ENCODE results near the gene P3H4.

DNA sequence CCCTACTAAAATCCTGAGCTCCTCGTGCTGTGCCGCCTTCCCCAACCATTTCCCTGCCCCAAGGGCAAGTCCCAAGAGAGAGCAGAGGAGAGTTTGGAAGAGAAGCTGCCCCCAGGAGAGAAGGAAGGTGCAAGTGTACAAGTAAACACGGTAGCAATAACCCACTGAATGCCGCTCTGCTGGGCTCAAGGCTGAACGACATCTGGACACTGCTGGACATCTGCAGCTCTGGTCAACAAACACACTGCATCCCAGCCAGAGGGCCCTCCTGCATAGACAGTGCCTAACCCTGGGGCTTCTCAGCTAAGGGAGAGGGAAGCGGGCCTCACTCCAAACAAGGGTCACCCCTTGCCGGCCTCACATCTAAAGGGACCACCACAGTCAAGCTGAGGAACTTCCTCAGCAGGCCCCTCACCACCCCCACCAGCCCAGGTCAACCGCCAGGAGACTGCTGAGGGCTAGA, 38.0 kb downstream of the P3H4 start:
- TF ChIP-seq, protein P1, sequence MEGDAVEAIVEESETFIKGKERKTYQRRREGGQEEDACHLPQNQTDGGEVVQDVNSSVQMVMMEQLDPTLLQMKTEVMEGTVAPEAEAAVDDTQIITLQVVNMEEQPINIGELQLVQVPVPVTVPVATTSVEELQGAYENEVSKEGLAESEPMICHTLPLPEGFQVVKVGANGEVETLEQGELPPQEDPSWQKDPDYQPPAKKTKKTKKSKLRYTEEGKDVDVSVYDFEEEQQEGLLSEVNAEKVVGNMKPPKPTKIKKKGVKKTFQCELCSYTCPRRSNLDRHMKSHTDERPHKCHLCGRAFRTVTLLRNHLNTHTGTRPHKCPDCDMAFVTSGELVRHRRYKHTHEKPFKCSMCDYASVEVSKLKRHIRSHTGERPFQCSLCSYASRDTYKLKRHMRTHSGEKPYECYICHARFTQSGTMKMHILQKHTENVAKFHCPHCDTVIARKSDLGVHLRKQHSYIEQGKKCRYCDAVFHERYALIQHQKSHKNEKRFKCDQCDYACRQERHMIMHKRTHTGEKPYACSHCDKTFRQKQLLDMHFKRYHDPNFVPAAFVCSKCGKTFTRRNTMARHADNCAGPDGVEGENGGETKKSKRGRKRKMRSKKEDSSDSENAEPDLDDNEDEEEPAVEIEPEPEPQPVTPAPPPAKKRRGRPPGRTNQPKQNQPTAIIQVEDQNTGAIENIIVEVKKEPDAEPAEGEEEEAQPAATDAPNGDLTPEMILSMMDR (IDR thresholded peaks at IDR 0.05; ENCODE audit: extremely low read depth in 1 of 2, insufficient read depth in 1 of 2, low read depth in 1 of 2, low read length in 2 of 2) = no peak
- TF ChIP-seq EZH2 (IDR thresholded peaks at IDR 0.05; ENCODE audit: borderline replicate concordance, low read depth, low read length, severe bottlenecking) = no peak
- TF ChIP-seq, protein P2, sequence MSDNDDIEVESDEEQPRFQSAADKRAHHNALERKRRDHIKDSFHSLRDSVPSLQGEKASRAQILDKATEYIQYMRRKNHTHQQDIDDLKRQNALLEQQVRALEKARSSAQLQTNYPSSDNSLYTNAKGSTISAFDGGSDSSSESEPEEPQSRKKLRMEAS (IDR thresholded peaks at IDR 0.05; ENCODE audit: insufficient read depth, insufficient read length) = no peak
- TF ChIP-seq JUN (IDR thresholded peaks at IDR 0.05; ENCODE audit: borderline replicate concordance, insufficient read depth, insufficient read length, low read depth) = no peak
- no peak for TF ChIP-seq POLR2AphosphoS5 (IDR thresholded peaks at IDR 0.05; ENCODE audit: insufficient read depth, low read depth, low read length)
- no peak for TF ChIP-seq POLR2A (IDR thresholded peaks at IDR 0.05; ENCODE audit: low read depth, low read length)
- TF ChIP-seq MYC (IDR thresholded peaks at IDR 0.05; ENCODE audit: low read depth, low read length) = no peak
- no peak for TF ChIP-seq FOS (IDR thresholded peaks at IDR 0.05; ENCODE audit: borderline replicate concordance, insufficient read depth, low read length)

Data from endothelial cell of umbilical vein (primary cell).